ENCODE data around the gene BABAM2. TPM values are rescaled to one million over a fixed set of nuclear protein-coding genes. Genes with fewer than 3 reads are reported as not detected.

The BABAM2 gene
- total and polyA plus RNA-seq, 3 experiments from 2014 or later = 59.4 to 66.7 (median 65.6) TPM

DNA sequence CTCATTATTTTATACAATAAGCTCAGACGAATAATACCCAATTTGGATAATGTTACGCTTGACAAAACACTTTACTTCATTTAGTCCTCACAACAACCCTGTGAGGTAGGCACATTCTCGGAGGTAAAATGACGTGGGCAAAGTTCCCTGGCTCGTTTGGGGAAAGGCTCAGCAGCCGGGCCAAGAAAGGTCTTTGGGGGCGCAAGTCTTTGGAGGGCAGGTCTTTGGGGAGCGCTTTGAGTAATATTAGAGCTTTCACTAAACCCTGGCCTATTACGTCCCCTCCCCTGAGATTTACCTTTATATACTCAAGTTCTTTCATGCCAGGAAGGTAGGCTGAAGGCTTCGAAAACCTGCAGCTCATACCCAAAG, 769 bp upstream of the BABAM2 start:
- Histone ChIP-seq H3K36me3 (ENCODE audit: insufficient read depth, low read length) (no peaks in the 10 kb centered on the region), H3K27me3 (ENCODE audit: insufficient read depth, low read length, poor library complexity, severe bottlenecking) (no peaks in the 10 kb centered on the region), H3K4me1 (ENCODE audit: insufficient read depth, low read length) (peaks cover 38% of the 10 kb centered on the region), H3K9me3 (ENCODE audit: low read length) (no peaks in the 10 kb centered on the region), H3K27ac (ENCODE audit: low read depth, low read length) (peak overlapping the region; percentile 100), H3K4me3 (ENCODE audit: low read length) (peak overlapping the region; percentile 99)
- peak overlapping the region; percentile 93 to 99 (median 98) for H3K4me3 Mint-ChIP-seq
- ChIA-PET CTCF (no interaction called here), POLR2A (interaction anchor here (1.6 kb wide), 1 partner anchor 30 kb away, joined by 7 read pairs; no protein-coding TSS in a partner anchor)
- peaks cover 0 to 4% (median 2%) of the 10 kb centered on the region in 5 donors for H3K9me3 Mint-ChIP-seq
- DNase-seq = peak in 1 of 5 donors; percentile 47
- H3K4me1 Mint-ChIP-seq = peaks cover 44 to 63% (median 50%) of the 10 kb centered on the region in 3 donors
- peaks cover under 1 to 24% (median 9%) of the 10 kb centered on the region in 3 donors for H3K36me3 Mint-ChIP-seq
- peak overlapping the region; percentile 97 to 100 (median 100) for H3K27ac Mint-ChIP-seq
- H3K27me3 Mint-ChIP-seq = peaks cover 4 to 13% of the 10 kb centered on the region in 2 donors

DNA sequence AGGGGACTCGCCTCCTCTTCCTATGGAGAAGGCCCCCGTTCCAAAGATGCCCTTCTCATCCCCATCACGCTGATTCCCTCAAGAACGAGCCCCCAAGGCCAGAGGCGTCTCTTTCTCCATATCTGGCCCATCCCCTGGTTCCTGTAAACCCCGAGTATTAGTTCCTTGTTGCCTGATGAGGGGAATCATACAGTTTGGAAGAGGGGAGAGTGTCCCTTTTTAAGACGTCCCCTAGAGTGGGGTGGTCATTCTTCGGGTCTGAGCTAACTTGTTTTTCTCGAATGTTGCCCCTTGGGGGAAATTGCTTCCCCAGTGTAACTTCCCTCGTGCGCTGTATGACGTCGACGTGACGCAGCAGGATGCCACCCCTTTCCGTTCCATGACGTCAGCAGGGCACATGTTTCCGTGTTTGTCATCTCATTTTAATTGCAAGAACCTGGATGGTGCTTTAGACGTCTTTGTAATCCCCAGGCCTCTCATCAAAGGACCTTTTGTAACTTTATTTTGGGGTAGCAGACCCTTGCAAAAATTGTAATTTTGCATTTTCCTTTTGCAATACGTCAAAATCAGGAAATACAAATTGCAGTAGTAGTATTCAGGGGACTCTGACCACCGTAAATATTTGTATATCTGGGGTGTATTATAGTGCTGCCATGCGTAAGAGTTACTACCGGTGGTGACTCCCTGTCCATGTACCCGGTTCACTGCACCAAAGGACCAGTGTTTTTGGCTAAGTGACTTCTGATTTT, 569 bp downstream of the BABAM2 start:
- peak; percentile 88 to 95 (median 94) for DNase-seq
- Histone ChIP-seq H3K27me3 (ENCODE audit: insufficient read depth, low read length, poor library complexity, severe bottlenecking) (no peaks in the 10 kb centered on the region), H3K27ac (ENCODE audit: low read depth, low read length) (peak overlapping the region; percentile 100), H3K36me3 (ENCODE audit: insufficient read depth, low read length) (no peaks in the 10 kb centered on the region), H3K9me3 (ENCODE audit: low read length) (no peaks in the 10 kb centered on the region), H3K4me1 (ENCODE audit: insufficient read depth, low read length) (peaks cover 38% of the 10 kb centered on the region), H3K4me3 (ENCODE audit: low read length) (peak overlapping the region; percentile 99)
- ChIA-PET CTCF (no interaction called here), POLR2A (interaction anchor here (0.5 to 1.6 kb wide), 4 partner anchors 29 to 517 kb away, joined by 3 to 7 read pairs (median 4); partner anchors contain the start of gene FOSL2)
- Mint-ChIP-seq H3K36me3 (peaks cover 6 to 36% (median 15%) of the 10 kb centered on the region in 3 donors), H3K27me3 (peaks cover 4 to 13% of the 10 kb centered on the region in 2 donors), H3K4me1 (peaks cover 46 to 74% (median 59%) of the 10 kb centered on the region in 3 donors), H3K4me3 (peak overlapping the region; percentile 93 to 99 (median 96)), H3K27ac (peak overlapping the region; percentile 100), H3K9me3 (peaks cover 0 to 4% (median 2%) of the 10 kb centered on the region in 5 donors)

DNA sequence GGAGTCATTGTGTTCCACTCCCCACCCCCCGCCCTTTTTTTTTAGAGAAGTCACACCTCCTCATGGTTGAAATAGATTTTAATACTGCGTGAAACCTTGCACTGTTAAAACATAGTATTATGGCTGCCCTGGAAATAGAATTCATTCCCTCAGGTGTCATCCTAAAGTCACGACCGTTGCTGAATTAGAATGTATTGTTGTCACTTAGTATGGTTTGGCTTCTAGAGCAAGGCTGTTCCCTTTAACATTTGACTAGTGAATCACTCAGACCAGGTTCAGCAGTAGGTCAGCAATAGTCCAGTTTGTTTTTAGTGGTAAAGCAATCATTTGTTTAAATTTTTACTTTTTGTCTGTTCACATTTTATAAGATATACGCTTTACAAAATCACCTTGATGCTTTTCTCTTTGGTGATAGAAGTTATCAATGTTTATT, 1.2 kb downstream of the BABAM2 start:
- Mint-ChIP-seq H3K36me3 (peaks cover 11 to 42% (median 15%) of the 10 kb centered on the region in 3 donors), H3K9me3 (peaks cover 0 to 4% (median 2%) of the 10 kb centered on the region in 5 donors), H3K27ac (peak overlapping the region; percentile 100), H3K4me1 (peaks cover 46 to 80% (median 60%) of the 10 kb centered on the region in 3 donors), H3K27me3 (peaks cover 4 to 13% of the 10 kb centered on the region in 2 donors), H3K4me3 (peak overlapping the region; percentile 93 to 99 (median 96))
- H3K36me3 ChIP-seq (ENCODE audit: insufficient read depth, low read length) = no peaks in the 10 kb centered on the region
- ChIA-PET CTCF (no interaction called here), POLR2A (interaction anchor here (0.5 to 1.6 kb wide), 3 partner anchors 29 to 501 kb away, joined by 3 to 7 read pairs (median 4); partner anchors contain the start of gene FOSL2)
- H3K4me3 ChIP-seq (ENCODE audit: low read length) = peak overlapping the region; percentile 99
- peak overlapping the region; percentile 100 for H3K27ac ChIP-seq (ENCODE audit: low read depth, low read length)
- H3K27me3 ChIP-seq (ENCODE audit: insufficient read depth, low read length, poor library complexity, severe bottlenecking) = no peaks in the 10 kb centered on the region
- H3K4me1 ChIP-seq (ENCODE audit: insufficient read depth, low read length) = peaks cover 38% of the 10 kb centered on the region
- no peaks in the 10 kb centered on the region for H3K9me3 ChIP-seq (ENCODE audit: low read length)
- DNase-seq = no peak

DNA sequence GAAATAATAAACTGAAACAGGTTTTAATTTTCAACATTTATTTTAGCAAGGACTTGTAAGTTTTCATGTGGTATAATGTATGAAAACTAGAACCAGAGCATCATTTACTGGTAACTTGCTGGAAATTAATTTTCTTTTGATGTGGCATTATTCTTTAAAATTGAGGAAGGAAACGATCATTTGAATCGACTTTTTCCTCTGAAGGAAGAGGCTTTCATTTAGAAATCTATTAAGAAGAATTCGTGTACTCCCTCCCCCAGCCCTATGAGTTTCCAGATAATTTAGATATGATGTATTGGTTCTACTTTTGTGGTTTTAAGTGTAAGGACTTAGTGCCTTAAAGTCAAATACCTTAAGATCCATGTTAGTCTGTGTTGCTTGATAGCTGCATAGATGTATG, 2.5 kb downstream of the BABAM2 start:
- ChIA-PET CTCF (no interaction called here), POLR2A (no interaction called here)
- H3K27me3 Mint-ChIP-seq = peaks cover 4 to 13% of the 10 kb centered on the region in 2 donors
- H3K9me3 ChIP-seq (ENCODE audit: low read length) = no peaks in the 10 kb centered on the region
- H3K9me3 Mint-ChIP-seq = peaks cover 0 to 4% (median 2%) of the 10 kb centered on the region in 5 donors
- H3K4me3 Mint-ChIP-seq = peak overlapping the region in 1 of 7 donors; percentile 22
- H3K36me3 Mint-ChIP-seq = peaks cover 19 to 55% (median 24%) of the 10 kb centered on the region in 3 donors
- H3K27me3 ChIP-seq (ENCODE audit: insufficient read depth, low read length, poor library complexity, severe bottlenecking) = no peaks in the 10 kb centered on the region
- DNase-seq = peak in 1 of 5 donors; percentile 7
- no peak overlapping the region for H3K4me3 ChIP-seq (ENCODE audit: low read length)
- H3K4me1 ChIP-seq (ENCODE audit: insufficient read depth, low read length) = peaks cover 50% of the 10 kb centered on the region
- H3K36me3 ChIP-seq (ENCODE audit: insufficient read depth, low read length) = no peaks in the 10 kb centered on the region
- peaks cover 54 to 93% (median 73%) of the 10 kb centered on the region in 3 donors for H3K4me1 Mint-ChIP-seq
- H3K27ac ChIP-seq (ENCODE audit: low read depth, low read length) = no peak overlapping the region
- peak overlapping the region; percentile 49 to 100 (median 100) for H3K27ac Mint-ChIP-seq

DNA sequence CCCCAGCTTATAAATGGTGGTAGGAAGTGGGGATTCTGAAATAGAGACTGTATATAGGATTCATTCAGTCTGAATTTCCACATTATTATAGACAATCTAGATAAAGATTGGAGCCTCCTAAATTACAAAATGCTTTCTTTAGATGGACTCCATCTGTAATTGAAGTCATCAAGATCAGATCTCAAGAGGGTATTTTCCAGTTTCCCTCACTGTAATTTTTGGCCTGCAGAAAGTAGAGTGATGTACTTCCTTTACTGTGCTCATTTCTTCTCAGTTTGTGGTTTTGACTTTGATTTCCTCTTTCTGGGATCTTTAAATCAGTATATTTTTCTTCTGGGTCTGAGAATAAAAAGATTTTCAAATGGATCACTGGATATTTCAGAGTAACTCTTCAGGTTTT, 7.2 kb downstream of the BABAM2 start:
- ChIA-PET CTCF (no interaction called here), POLR2A (no interaction called here)
- no peaks in the 10 kb centered on the region for H3K27me3 ChIP-seq (ENCODE audit: insufficient read depth, low read length, poor library complexity, severe bottlenecking)
- H3K27me3 Mint-ChIP-seq = no peaks in the 10 kb centered on the region
- no peak overlapping the region for H3K27ac ChIP-seq (ENCODE audit: low read depth, low read length)
- H3K27ac Mint-ChIP-seq = peak overlapping the region; percentile 17 to 92 (median 80)
- H3K4me1 Mint-ChIP-seq = peaks cover 32 to 78% (median 62%) of the 10 kb centered on the region in 3 donors
- peaks cover 19% of the 10 kb centered on the region for H3K4me1 ChIP-seq (ENCODE audit: insufficient read depth, low read length)
- DNase-seq = no peak
- peaks cover 25 to 74% (median 46%) of the 10 kb centered on the region in 3 donors for H3K36me3 Mint-ChIP-seq
- no peak overlapping the region for H3K4me3 ChIP-seq (ENCODE audit: low read length)
- no peaks in the 10 kb centered on the region for H3K36me3 ChIP-seq (ENCODE audit: insufficient read depth, low read length)
- H3K9me3 ChIP-seq (ENCODE audit: low read length) = no peaks in the 10 kb centered on the region
- H3K4me3 Mint-ChIP-seq = no peak overlapping the region
- no peaks in the 10 kb centered on the region for H3K9me3 Mint-ChIP-seq

DNA sequence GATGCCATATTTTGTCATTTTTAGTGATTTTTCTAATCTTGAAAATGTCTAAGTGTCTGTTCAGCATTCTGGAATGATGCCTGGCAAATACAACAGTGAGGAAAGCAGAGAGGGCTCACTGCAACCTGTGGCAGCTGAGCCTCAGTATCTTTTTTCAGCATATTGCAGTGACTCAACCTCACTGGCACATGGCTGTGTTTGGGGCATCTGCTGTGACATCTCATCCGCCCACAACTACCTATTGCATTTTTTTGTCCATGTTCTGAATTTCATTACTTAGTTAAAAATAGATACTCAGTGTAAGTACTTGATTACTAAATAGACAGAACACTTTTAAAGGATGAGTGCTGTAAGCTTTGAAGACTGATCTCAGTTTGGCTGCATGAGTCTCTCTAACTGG, 10.7 kb downstream of the BABAM2 start:
- CTCF ChIA-PET = no interaction called here
- Mint-ChIP-seq H3K27me3 (no peaks in the 10 kb centered on the region), H3K9me3 (no peaks in the 10 kb centered on the region), H3K36me3 (peaks cover 27 to 74% (median 49%) of the 10 kb centered on the region in 3 donors), H3K4me3 (no peak overlapping the region), H3K4me1 (peaks cover 20 to 64% (median 51%) of the 10 kb centered on the region in 3 donors), H3K27ac (peak overlapping the region in 3 of 8 donors; percentile 14 to 57 (median 21))
- no peaks in the 10 kb centered on the region for H3K36me3 ChIP-seq (ENCODE audit: insufficient read depth, low read length)
- H3K4me1 ChIP-seq (ENCODE audit: insufficient read depth, low read length) = peaks cover 11% of the 10 kb centered on the region
- H3K27ac ChIP-seq (ENCODE audit: low read depth, low read length) = no peak overlapping the region
- H3K27me3 ChIP-seq (ENCODE audit: insufficient read depth, low read length, poor library complexity, severe bottlenecking) = no peaks in the 10 kb centered on the region
- no peak overlapping the region for H3K4me3 ChIP-seq (ENCODE audit: low read length)
- DNase-seq = no peak
- POLR2A ChIA-PET = interaction anchor here (0.7 kb wide), 1 partner anchor 465 kb away, joined by 3 read pairs; no protein-coding TSS in a partner anchor
- no peaks in the 10 kb centered on the region for H3K9me3 ChIP-seq (ENCODE audit: low read length)

DNA sequence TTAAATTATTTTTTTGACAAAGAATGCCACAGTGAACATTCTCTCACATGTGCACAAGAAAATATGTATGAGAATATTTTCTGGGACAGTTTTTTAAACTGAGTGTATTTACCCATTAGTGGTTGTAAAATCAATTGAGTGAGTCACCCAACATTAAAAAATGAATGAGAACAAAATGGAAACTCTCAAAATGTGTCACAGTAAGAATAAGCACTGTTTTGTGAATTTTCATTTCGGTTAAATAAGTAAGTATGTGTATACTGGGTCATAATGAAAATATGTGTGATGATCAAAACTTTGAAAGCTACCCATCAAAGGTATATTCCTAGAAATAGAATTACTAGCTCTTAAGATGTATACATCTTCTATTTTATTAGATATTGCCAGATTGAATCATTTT, 11.6 kb downstream of the BABAM2 start:
- H3K9me3 ChIP-seq (ENCODE audit: low read length) = no peaks in the 10 kb centered on the region
- Mint-ChIP-seq H3K4me1 (peaks cover 27 to 64% (median 55%) of the 10 kb centered on the region in 3 donors), H3K36me3 (peaks cover 20 to 71% (median 50%) of the 10 kb centered on the region in 3 donors), H3K9me3 (no peaks in the 10 kb centered on the region), H3K27me3 (no peaks in the 10 kb centered on the region), H3K27ac (peak overlapping the region in 1 of 8 donors; percentile 64), H3K4me3 (no peak overlapping the region)
- no peak for DNase-seq
- H3K4me3 ChIP-seq (ENCODE audit: low read length) = no peak overlapping the region
- POLR2A ChIA-PET = no interaction called here
- H3K27me3 ChIP-seq (ENCODE audit: insufficient read depth, low read length, poor library complexity, severe bottlenecking) = no peaks in the 10 kb centered on the region
- H3K36me3 ChIP-seq (ENCODE audit: insufficient read depth, low read length) = no peaks in the 10 kb centered on the region
- CTCF ChIA-PET = no interaction called here
- H3K4me1 ChIP-seq (ENCODE audit: insufficient read depth, low read length) = peaks cover 9% of the 10 kb centered on the region
- no peak overlapping the region for H3K27ac ChIP-seq (ENCODE audit: low read depth, low read length)

DNA sequence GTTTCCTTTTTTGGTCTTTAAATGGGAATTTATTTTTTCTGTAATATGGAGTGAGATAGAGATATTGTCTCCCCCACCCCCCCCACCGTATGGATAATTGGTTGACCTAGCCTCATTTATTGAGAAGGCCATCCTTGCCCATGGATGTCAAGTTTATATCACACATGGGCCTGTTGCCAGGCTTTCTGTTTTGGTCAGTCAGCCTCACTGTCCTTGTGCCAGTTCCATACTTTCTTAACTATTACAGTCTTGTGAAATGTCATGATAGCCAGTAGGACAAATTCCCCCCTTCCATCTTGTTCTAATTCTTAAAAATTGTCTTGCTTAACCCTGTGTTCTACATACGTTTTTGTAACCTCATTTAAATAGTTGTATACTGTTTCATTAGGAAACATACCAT, 12.5 kb downstream of the BABAM2 start:
- H3K36me3 Mint-ChIP-seq = peaks cover 19 to 66% (median 47%) of the 10 kb centered on the region in 3 donors
- Histone ChIP-seq H3K9me3 (ENCODE audit: low read length) (no peaks in the 10 kb centered on the region), H3K36me3 (ENCODE audit: insufficient read depth, low read length) (no peaks in the 10 kb centered on the region), H3K27me3 (ENCODE audit: insufficient read depth, low read length, poor library complexity, severe bottlenecking) (no peaks in the 10 kb centered on the region), H3K4me1 (ENCODE audit: insufficient read depth, low read length) (no peaks in the 10 kb centered on the region), H3K27ac (ENCODE audit: low read depth, low read length) (no peak overlapping the region), H3K4me3 (ENCODE audit: low read length) (no peak overlapping the region)
- POLR2A ChIA-PET = no interaction called here
- H3K9me3 Mint-ChIP-seq = no peaks in the 10 kb centered on the region
- peak overlapping the region in 2 of 8 donors; percentile 26 to 51 for H3K27ac Mint-ChIP-seq
- no peaks in the 10 kb centered on the region for H3K27me3 Mint-ChIP-seq
- peaks cover 23 to 61% (median 51%) of the 10 kb centered on the region in 3 donors for H3K4me1 Mint-ChIP-seq
- CTCF ChIA-PET = no interaction called here
- H3K4me3 Mint-ChIP-seq = no peak overlapping the region
- DNase-seq = no peak

All from CD8-positive, alpha-beta memory T cell (primary cell).